Metanephros (tissue), 1 donor: ENCODE measurements around the gene DDIT4. TPM values are rescaled to one million over a fixed set of nuclear protein-coding genes. Genes with fewer than 3 reads are reported as not detected.

Experiments
- total RNA-seq: library from RNA; depleted of rRNA; stranded (reverse); fragments of >200 nt; gene quantifications from one replicate; pipeline ENCODE4 v1.2.3, GENCODE V29; 2014

The DDIT4 gene
- 374 TPM for total RNA-seq

DNA sequence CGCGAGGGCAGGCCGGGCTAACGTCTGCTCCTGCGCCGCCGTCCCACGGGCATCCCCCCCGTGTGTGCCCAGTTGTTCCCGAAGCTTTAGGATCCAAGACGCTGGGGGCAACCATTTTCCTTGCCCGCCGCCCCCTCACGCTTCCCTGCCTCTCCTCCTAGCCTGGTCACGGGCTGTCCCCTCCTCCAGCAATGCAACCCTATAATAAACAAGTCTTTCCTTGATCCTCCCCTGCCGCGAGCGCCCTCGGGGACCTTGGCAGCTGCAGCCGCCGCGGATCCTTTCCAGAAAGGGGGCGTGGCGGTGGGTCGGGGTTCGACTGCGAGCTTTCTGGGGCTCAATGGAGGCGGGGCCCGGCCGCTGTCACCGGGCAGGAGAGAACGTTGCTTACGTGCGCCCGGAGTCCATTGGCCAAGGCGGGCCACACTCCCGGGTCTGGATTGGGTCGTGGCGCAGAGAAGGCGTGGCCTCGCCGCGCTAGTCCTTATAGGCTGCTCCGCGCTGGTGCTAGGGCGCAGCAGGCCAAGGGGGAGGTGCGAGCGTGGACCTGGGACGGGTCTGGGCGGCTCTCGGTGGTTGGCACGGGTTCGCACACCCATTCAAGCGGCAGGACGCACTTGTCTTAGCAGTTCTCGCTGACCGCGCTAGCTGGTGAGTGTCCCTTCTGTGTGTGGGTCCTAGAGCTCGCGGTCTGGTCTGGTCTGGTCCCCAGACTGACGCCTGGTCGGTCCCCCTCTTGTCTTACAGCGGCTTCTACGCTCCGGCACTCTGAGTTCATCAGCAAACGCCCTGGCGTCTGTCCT is at the start of gene DDIT4:
DDIT4 (plus strand) TSS at position 515 of the 803 bp plus-strand sequence. CDS start 293 bp downstream, outside the sequence.

Other genes starting within 250 kb of the DDIT4 start
- 73.7 TPM for gene SPOCK2, start 185.4 kb upstream of the DDIT4 start, total RNA-seq
- 105 TPM for gene ANAPC16, start 57.9 kb upstream of the DDIT4 start, total RNA-seq
- 27.2 TPM for gene ASCC1, start 57.6 kb upstream of the DDIT4 start, total RNA-seq
- 31.6 TPM for gene DNAJB12, start 81.0 kb downstream of the DDIT4 start, total RNA-seq